Breast epithelium (tissue), 4 donors: Measurements from ENCODE around the gene IFT80. TPM values are rescaled to one million over a fixed set of nuclear protein-coding genes. Genes with fewer than 3 reads are reported as not detected.

Experiments
- DNase-seq, 2 donors: peaks; one replicate each; pipeline ENCODE4 v3.0.0-alpha.2; 2019; ENCODE audit warnings: low spot score in 2 of 2
- H3K27ac ChIP-seq, 2 donors: fragments of 200-600 bp; sonication (generic) in 1 of 2; one replicate each; pipeline ENCODE4 v1.5.1; 2016 to 2019; ENCODE audit warnings: mild to moderate bottlenecking in 1 of 2
- H3K27me3 ChIP-seq, 2 donors: fragments of 200-600 bp; sonication (generic) in 1 of 2; one replicate each; pipeline versions ENCODE4 v1.5.1 to v1.6.0; 2017 to 2019; ENCODE audit warnings: control low read depth in 1 of 2, mild to moderate bottlenecking in 1 of 2
- H3K36me3 ChIP-seq: fragments of 200-600 bp; one replicate; pipeline ENCODE4 v1.5.1; 2019
- H3K4me1 ChIP-seq, 2 donors: fragments of 200-600 bp; sonication (generic); one replicate each; pipeline ENCODE4 v1.5.1; 2016 to 2019; ENCODE audit warnings: control low read depth in 1 of 2
- H3K4me3 ChIP-seq, 3 donors: fragments of 200-600 bp; sonication (generic); 1 replicate in 2 of 3; 2 replicates in 1 of 3; pipeline ENCODE4 v1.5.1; 2016 to 2019; ENCODE audit warnings: mild to moderate bottlenecking in 3 of 3, moderate library complexity in 2 of 3
- H3K9me3 ChIP-seq, 2 donors: fragments of 200-600 bp; sonication (generic) in 1 of 2; one replicate each; pipeline ENCODE4 v1.5.1; 2016 to 2019; ENCODE audit warnings: control low read depth in 1 of 2
- POLR2A ChIP-seq: fragments of 450-650 bp; IDR thresholded peaks from one replicate; pipeline ENCODE4 v1.6.1; 2016; ENCODE audit warnings: antibody characterized with exemption, mild to moderate bottlenecking, moderate library complexity
- POLR2AphosphoS5 ChIP-seq, 3 donors: sonication (generic); formaldehyde crosslinking; IDR thresholded peaks; one replicate each; pipeline ENCODE4 v1.6.1; 2017; ENCODE audit warnings: antibody characterized with exemption in 3 of 3
- intact Hi-C: fragments of 100-400 bp; cut with DNase I; formaldehyde crosslinking; loops from one replicate; pipeline ENCODE4 v1.15.1; 2023; ENCODE audit warnings: low total_unique reads
- total RNA-seq, 3 donors: library from RNA; depleted of rRNA; stranded (reverse); fragments of >200 nt; gene quantifications; one replicate each; pipeline ENCODE4 v1.1.0, GENCODE V29; 2016
- TF ChIP-seq, protein P1 (sequence below), 3 donors: fragments of 450-650 bp; IDR thresholded peaks; one replicate each; pipeline ENCODE4 v1.5.1; 2016 to 2017; ENCODE audit warnings: antibody characterized with exemption in 3 of 3, mild to moderate bottlenecking in 3 of 3, moderate library complexity in 3 of 3

The IFT80 gene
- total RNA-seq, 3 donors from 2014 or later, result 18.4 to 41.0 (median 29.2) TPM

DNA sequence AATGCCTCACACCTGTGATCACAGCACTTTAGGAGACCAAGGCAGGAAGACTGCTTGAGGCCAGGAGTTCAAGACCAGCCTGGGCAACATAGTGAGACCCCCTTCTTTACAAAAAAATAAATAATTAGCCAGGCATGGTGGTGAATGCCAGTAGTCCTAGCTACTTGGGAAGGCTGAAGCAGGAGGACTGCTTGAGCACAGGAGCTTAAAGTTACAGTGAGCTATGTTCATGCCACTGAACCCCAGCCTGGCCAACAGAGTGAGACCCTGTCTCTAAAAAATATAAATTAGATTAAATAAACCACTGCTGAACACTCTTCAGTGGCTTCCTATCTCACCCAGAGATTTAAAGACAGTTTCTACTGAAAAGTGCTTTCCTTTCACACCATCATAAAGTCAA lies 6.2 kb downstream of the IFT80 start:
- no peaks in the 10 kb centered on the region for H3K4me1 ChIP-seq
- H3K27ac ChIP-seq, result no peak overlapping the region
- no peak overlapping the region for H3K4me3 ChIP-seq
- TF ChIP-seq, protein P1, sequence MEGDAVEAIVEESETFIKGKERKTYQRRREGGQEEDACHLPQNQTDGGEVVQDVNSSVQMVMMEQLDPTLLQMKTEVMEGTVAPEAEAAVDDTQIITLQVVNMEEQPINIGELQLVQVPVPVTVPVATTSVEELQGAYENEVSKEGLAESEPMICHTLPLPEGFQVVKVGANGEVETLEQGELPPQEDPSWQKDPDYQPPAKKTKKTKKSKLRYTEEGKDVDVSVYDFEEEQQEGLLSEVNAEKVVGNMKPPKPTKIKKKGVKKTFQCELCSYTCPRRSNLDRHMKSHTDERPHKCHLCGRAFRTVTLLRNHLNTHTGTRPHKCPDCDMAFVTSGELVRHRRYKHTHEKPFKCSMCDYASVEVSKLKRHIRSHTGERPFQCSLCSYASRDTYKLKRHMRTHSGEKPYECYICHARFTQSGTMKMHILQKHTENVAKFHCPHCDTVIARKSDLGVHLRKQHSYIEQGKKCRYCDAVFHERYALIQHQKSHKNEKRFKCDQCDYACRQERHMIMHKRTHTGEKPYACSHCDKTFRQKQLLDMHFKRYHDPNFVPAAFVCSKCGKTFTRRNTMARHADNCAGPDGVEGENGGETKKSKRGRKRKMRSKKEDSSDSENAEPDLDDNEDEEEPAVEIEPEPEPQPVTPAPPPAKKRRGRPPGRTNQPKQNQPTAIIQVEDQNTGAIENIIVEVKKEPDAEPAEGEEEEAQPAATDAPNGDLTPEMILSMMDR (IDR thresholded peaks at IDR 0.05), result no peak
- no peaks in the 10 kb centered on the region for H3K36me3 ChIP-seq
- no peak for DNase-seq
- no peaks in the 10 kb centered on the region for H3K27me3 ChIP-seq
- no peaks in the 10 kb centered on the region for H3K9me3 ChIP-seq
- intact Hi-C loops, result no loop called here

DNA sequence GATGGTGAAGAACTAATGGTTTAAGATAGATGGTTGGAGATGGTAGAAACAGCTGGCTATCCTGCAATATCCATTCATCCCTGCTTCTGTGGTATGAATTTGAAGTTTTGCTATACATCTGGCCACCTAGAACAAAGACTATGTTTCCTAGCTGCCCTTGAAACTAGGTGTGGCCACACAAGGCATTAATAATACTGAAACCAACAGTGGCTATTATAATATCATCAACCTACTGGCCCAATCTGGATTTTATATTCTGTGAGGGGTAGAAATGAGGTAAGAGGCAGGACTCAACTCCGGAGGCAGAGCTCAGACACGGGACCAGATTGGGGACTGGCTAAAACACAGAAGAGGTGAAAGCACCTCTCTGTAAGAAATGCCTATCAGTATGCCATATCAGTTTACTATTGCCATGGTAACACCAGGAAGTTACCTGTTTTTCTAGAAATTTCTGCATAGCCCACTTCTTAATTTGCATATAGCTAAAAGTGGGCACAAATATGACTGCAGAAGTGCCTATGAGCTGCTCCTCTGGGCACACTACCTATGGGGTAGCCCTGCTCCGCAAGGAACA lies 8.4 kb downstream of the IFT80 start:
- TF ChIP-seq, protein P1 (IDR thresholded peaks at IDR 0.05), result no peak
- H3K4me3 ChIP-seq, result no peak overlapping the region
- no peak for DNase-seq
- no peaks in the 10 kb centered on the region for H3K4me1 ChIP-seq
- H3K27ac ChIP-seq, result no peak overlapping the region
- no peaks in the 10 kb centered on the region for H3K9me3 ChIP-seq
- intact Hi-C loops, result no loop called here
- H3K27me3 ChIP-seq, result no peaks in the 10 kb centered on the region
- no peaks in the 10 kb centered on the region for H3K36me3 ChIP-seq

DNA sequence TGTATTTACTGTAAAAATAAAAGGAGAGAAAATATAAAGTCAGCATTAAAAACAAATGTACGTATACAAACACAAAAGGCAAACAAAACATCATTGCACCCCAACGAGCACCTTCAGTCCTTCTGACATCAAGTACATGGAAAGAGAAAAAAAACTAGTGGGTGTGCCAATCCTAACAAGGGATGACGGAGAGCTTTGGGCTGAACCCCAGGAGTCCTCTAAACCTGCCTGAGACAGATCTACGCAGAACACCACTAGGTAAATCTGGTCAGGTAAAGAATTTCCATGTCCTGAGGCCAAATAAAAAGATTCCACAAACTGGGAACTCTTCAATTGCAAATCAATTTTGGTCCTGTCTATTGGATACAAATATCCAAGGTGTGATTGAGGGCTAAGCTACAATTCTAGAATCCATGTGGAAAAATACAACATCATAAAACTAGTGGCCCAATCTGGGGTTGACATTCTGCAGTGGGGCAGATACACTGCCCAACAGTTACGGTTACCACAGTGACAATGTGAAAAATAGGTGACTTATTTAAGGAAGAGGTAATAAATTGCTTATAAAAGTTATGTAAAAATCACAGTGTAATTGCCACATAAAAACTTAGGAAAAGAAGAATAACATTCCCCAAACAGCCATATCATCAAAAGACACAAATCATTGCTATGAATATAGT lies 14.2 kb downstream of the IFT80 start:
- Histone ChIP-seq H3K4me1 (no peaks in the 10 kb centered on the region), H3K4me3 (no peak overlapping the region), H3K36me3 (no peaks in the 10 kb centered on the region), H3K9me3 (no peaks in the 10 kb centered on the region), H3K27ac (no peak overlapping the region), H3K27me3 (no peaks in the 10 kb centered on the region)
- intact Hi-C loops, result no loop called here
- DNase-seq, result no peak
- TF ChIP-seq, protein P1 (IDR thresholded peaks at IDR 0.05), result no peak
- TF ChIP-seq POLR2A (no peak), POLR2AphosphoS5 (IDR thresholded peaks at IDR 0.05) (no peak)

DNA sequence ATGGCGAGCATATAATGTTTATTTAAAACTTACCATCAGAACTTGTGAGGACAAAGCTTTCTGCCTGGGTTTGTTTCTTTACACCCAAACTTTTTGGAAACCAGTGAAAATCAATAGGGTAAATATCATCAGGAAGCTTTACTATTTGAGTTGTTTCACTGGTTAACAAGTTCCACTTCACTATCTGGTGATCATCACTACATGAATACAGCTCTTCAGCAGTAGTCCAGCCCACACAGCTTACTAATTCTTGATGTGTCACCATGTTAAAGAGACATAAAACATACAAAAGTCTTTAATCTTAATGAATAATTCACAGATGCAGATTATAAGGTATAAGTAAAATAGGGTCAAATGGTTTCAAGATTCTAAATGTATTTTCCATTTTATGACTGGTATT lies 17.6 kb downstream of the IFT80 start:
- no peaks in the 10 kb centered on the region for H3K27me3 ChIP-seq
- intact Hi-C loops, result no loop called here
- H3K4me1 ChIP-seq, result no peaks in the 10 kb centered on the region
- no peak overlapping the region for H3K27ac ChIP-seq
- no peak overlapping the region for H3K4me3 ChIP-seq
- no peak for TF ChIP-seq POLR2A
- peaks cover 6% of the 10 kb centered on the region for H3K36me3 ChIP-seq
- H3K9me3 ChIP-seq, result no peaks in the 10 kb centered on the region
- DNase-seq, result no peak

DNA sequence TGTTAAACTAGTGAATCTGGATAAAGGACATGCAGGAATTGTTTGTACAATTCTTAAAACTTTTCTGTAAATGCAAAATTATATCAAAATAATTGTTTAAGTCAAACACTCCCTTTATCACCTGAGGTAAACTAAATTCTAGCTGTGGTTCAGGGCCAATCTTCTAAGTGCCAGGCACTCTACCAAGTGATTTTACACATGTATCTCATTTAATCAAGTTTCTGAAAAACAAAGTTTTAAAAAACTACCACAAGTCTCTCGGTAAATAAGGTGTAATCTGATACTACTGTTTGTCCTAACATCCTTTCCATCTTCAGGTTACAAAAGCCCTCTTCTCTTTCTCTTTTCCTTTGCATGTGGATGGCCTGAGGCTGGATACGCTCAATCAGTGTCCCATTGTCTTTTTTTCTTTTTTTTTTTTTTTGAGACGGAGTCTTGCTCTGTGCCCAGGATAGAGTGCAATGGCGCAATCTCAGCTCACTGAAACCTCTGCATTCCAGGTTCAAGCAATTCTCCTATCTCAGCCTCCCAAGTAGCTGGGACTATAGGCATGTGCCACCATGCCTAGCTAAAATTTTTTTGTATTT lies 19.3 kb downstream of the IFT80 start:
- TF ChIP-seq POLR2A (no peak), POLR2AphosphoS5 (IDR thresholded peaks at IDR 0.05) (no peak)
- TF ChIP-seq, protein P1 (IDR thresholded peaks at IDR 0.05), result no peak
- DNase-seq, result no peak
- Histone ChIP-seq H3K27ac (no peak overlapping the region), H3K4me3 (no peak overlapping the region), H3K27me3 (no peaks in the 10 kb centered on the region), H3K36me3 (peaks cover 11% of the 10 kb centered on the region), H3K4me1 (no peaks in the 10 kb centered on the region), H3K9me3 (no peaks in the 10 kb centered on the region)
- intact Hi-C loops, result no loop called here
